ENCODE data around the gene INHBA.

GRCh38 chr7:41742401-41743020 lies 39.6 kb upstream of the INHBA start:
- TF ChIP-seq EZH2phosphoT487 (IDR thresholded peaks at IDR 0.05; ENCODE audit: low read length) (no peak), CTCF (IDR thresholded peaks at IDR 0.05; ENCODE audit: low read length) (no peak)
